ENCODE measurements around the gene ANK3.

ANK3 gene

GRCh38 chr10:60396766-60397165 lies 7.1 kb upstream of the ANK3 start:
- in situ Hi-C loops (cut with MboI; ENCODE audit: low pct_unique_long_range_greater_than_20kb, low sequenced_read_pairs, unreplicated experiment) = no loop called here
- no peak for TF ChIP-seq CTCF (IDR thresholded peaks at IDR 0.05; ENCODE audit: extremely low read depth, insufficient read depth, missing control alignments)
- DNase-seq (ENCODE audit: low spot score) = no peak

GRCh38 chr10:60395711-60396110 lies 6.0 kb upstream of the ANK3 start:
- in situ Hi-C loops (cut with MboI; ENCODE audit: low pct_unique_long_range_greater_than_20kb, low sequenced_read_pairs, unreplicated experiment) = no loop called here
- DNase-seq (ENCODE audit: low spot score) = no peak
- TF ChIP-seq CTCF (IDR thresholded peaks at IDR 0.05; ENCODE audit: extremely low read depth, insufficient read depth, missing control alignments) = no peak

- no peak for TF ChIP-seq CTCF (IDR thresholded peaks at IDR 0.05; ENCODE audit: extremely low read depth, insufficient read depth, missing control alignments)
- in situ Hi-C loops (cut with MboI; ENCODE audit: low pct_unique_long_range_greater_than_20kb, low sequenced_read_pairs, unreplicated experiment) = no loop called here
- DNase-seq (ENCODE audit: low spot score) = no peak
Observed at GRCh38 chr10:60394446-60394845, 4.8 kb upstream of the ANK3 start.

- DNase-seq (ENCODE audit: low spot score) = no peak
- TF ChIP-seq CTCF (IDR thresholded peaks at IDR 0.05; ENCODE audit: extremely low read depth, insufficient read depth, missing control alignments) = no peak
- in situ Hi-C loops (cut with MboI; ENCODE audit: low pct_unique_long_range_greater_than_20kb, low sequenced_read_pairs, unreplicated experiment) = no loop called here
Observed at GRCh38 chr10:60390224-60390626, 550 bp upstream of the ANK3 start.

GRCh38 chr10:60388709-60389301 lies 870 bp downstream of the ANK3 start:
- DNase-seq (ENCODE audit: low spot score) = no peak
- in situ Hi-C loops (cut with MboI; ENCODE audit: low pct_unique_long_range_greater_than_20kb, low sequenced_read_pairs, unreplicated experiment) = no loop called here
- no peak for TF ChIP-seq CTCF (IDR thresholded peaks at IDR 0.05; ENCODE audit: extremely low read depth, insufficient read depth, missing control alignments)

GRCh38 chr10:60388116-60388625 lies 1.5 kb downstream of the ANK3 start:
- DNase-seq (ENCODE audit: low spot score) = no peak
- in situ Hi-C loops (cut with MboI; ENCODE audit: low pct_unique_long_range_greater_than_20kb, low sequenced_read_pairs, unreplicated experiment) = no loop called here
- no peak for TF ChIP-seq CTCF (IDR thresholded peaks at IDR 0.05; ENCODE audit: extremely low read depth, insufficient read depth, missing control alignments)

All from GM13977 (cell line).